ENCODE measurements around the gene FAM89B. TPM values are rescaled to one million over a fixed set of nuclear protein-coding genes. Genes with fewer than 3 reads are reported as not detected.

The FAM89B gene
- polyA plus RNA-seq, 1 experiment = 28.8 TPM

- Histone ChIP-seq H3K4me3 (ENCODE audit: low read depth, low read length) (no peak overlapping the region), H3K9me3 (ENCODE audit: control insufficient read depth, insufficient read depth, low read length) (no peaks in the 10 kb centered on the region), H3K27me3 (ENCODE audit: control insufficient read depth, insufficient read depth, low read length) (no peaks in the 10 kb centered on the region), H3K27ac (ENCODE audit: low read depth, low read length) (no peak overlapping the region)
- POLR2A ChIA-PET = interaction anchor here (0.7 to 1.1 kb wide), 2 partner anchors 63 to 177 kb away, joined by 3 to 4 read pairs; no protein-coding TSS in a partner anchor
- no peak for TF ChIP-seq CTCF (IDR thresholded peaks at IDR 0.05; ENCODE audit: low read depth, low read length)
- DNase-seq (ENCODE audit: low read depth, low spot score) = peak; percentile 57
- CTCF ChIA-PET = interaction anchor here (1.0 to 1.5 kb wide), 3 partner anchors 12 to 50 kb away, joined by 3 to 5 read pairs (median 5); no protein-coding TSS in a partner anchor
Measured at GRCh38 chr11:65590240-65590738, 18.0 kb downstream of the FAM89B start.

- peak; percentile 1; the same call in 1 of the 2 replicates for TF ChIP-seq CTCF (IDR thresholded peaks at IDR 0.05; ENCODE audit: low read depth, low read length)
- Histone ChIP-seq H3K9me3 (ENCODE audit: control insufficient read depth, insufficient read depth, low read length) (no peaks in the 10 kb centered on the region), H3K27me3 (ENCODE audit: control insufficient read depth, insufficient read depth, low read length) (no peaks in the 10 kb centered on the region), H3K27ac (ENCODE audit: low read depth, low read length) (no peak overlapping the region), H3K4me3 (ENCODE audit: low read depth, low read length) (no peak overlapping the region)
- no peak for DNase-seq (ENCODE audit: low read depth, low spot score)
- ChIA-PET POLR2A (interaction anchor here (0.6 kb wide), 1 partner anchor 81 kb away, joined by 6 read pairs; no protein-coding TSS in a partner anchor), CTCF (interaction anchor here (0.6 to 3.8 kb wide), 7 partner anchors 12 to 51 kb away, joined by 3 to 48 read pairs (median 13); partner anchors contain the start of genes FAM89B, PCNX3 and ZNRD2)
Measured at GRCh38 chr11:65591939-65592857, 19.9 kb downstream of the FAM89B start.

- Histone ChIP-seq H3K27me3 (ENCODE audit: control insufficient read depth, insufficient read depth, low read length) (no peaks in the 10 kb centered on the region), H3K9me3 (ENCODE audit: control insufficient read depth, insufficient read depth, low read length) (no peaks in the 10 kb centered on the region), H3K27ac (ENCODE audit: low read depth, low read length) (no peak overlapping the region), H3K4me3 (ENCODE audit: low read depth, low read length) (no peak overlapping the region)
- ChIA-PET CTCF (interaction anchor here (0.7 to 3.8 kb wide), 13 partner anchors 9 to 226 kb away, joined by 3 to 48 read pairs (median 7); partner anchors contain the start of genes EHBP1L1, FAM89B, PCNX3 and ZNRD2), POLR2A (interaction anchor here (0.5 to 1.7 kb wide), 4 partner anchors 14 to 229 kb away, joined by 3 to 17 read pairs (median 4); no protein-coding TSS in a partner anchor)
- no peak for TF ChIP-seq CTCF (IDR thresholded peaks at IDR 0.05; ENCODE audit: low read depth, low read length)
- no peak for DNase-seq (ENCODE audit: low read depth, low spot score)
Measured at GRCh38 chr11:65592858-65593517, 20.6 kb downstream of the FAM89B start.

GRCh38 chr11:65593518-65594414, 21.4 kb downstream of the FAM89B start:
- ChIA-PET POLR2A (interaction anchor here (0.5 to 1.7 kb wide), 8 partner anchors 11 to 228 kb away, joined by 3 to 17 read pairs (median 4); partner anchors contain the start of gene PCNX3), CTCF (interaction anchor here (0.6 to 3.8 kb wide), 22 partner anchors 8 to 227 kb away, joined by 3 to 48 read pairs (median 6); partner anchors contain the start of genes EHBP1L1, FAM89B, PCNX3 and SCYL1)
- peak; percentile 75 for TF ChIP-seq CTCF (IDR thresholded peaks at IDR 0.05; ENCODE audit: low read depth, low read length)
- DNase-seq (ENCODE audit: low read depth, low spot score) = no peak
- no peak overlapping the region for H3K27ac ChIP-seq (ENCODE audit: low read depth, low read length)
- no peak overlapping the region for H3K4me3 ChIP-seq (ENCODE audit: low read depth, low read length)
- H3K9me3 ChIP-seq (ENCODE audit: control insufficient read depth, insufficient read depth, low read length) = no peaks in the 10 kb centered on the region
- no peaks in the 10 kb centered on the region for H3K27me3 ChIP-seq (ENCODE audit: control insufficient read depth, insufficient read depth, low read length)
